SH-SY5Y (cell line): Measurements from ENCODE around the gene SIAH3.

Experiments
- GATA2 ChIP-seq: IDR thresholded peaks from 2 replicates; pipeline ENCODE4 v1.6.1; 2011; ENCODE audit warnings: mild to moderate bottlenecking, low read depth, low read length
- GATA3 ChIP-seq: IDR thresholded peaks from 2 replicates; pipeline ENCODE4 v1.6.1; 2011; ENCODE audit warnings: low read depth, mild to moderate bottlenecking, low read length, moderate library complexity

DNA sequence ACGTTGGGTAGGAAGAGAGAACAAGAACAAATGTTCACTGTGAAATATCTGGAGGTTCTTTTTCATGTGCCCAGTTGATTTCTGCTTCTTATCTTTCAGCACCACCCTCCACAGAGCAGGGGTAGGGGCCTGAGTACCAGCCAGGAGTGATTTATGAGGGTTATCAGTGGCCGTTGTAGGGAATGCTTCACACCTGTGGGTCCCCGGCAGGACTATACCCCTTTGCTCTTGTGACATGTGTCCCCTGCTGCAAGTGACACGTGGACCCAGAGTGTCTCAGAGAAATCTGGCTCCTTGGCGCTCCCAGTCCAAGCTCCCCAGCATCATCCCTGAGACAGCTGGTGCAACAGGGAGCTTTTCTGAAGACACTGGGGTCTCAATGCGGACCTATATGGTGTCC is 29.7 kb downstream of the SIAH3 start:
- TF ChIP-seq GATA2 (no peak), GATA3 (no peak)
